Neural crest cell (in vitro differentiated cells): Measurements from ENCODE around the gene SLC16A12. TPM values are rescaled to one million over a fixed set of nuclear protein-coding genes. Genes with fewer than 3 reads are reported as not detected.
"Not testable (repeated sequence)": the region's sequence is repeated elsewhere in the genome, so short reads cannot be mapped to it uniquely, and the experiment has no call there.

ENCODE experiments used
- DNase-seq: peaks from one replicate; pipeline ENCODE4 v3.0.0; 2021; ENCODE audit warnings: low read depth, mixed read lengths, low spot score
- H3K27ac Mint-ChIP-seq: one replicate; pipeline ENCODE4 v1.8.0; 2021; ENCODE audit warnings: mild to moderate bottlenecking, mixed read lengths; ENCODE audit not compliant: unreplicated experiment
- H3K27me3 Mint-ChIP-seq: 2 replicates; pipeline ENCODE4 v1.8.0; 2021; ENCODE audit warnings: low read depth, mild to moderate bottlenecking, mixed read lengths
- H3K36me3 Mint-ChIP-seq: 2 replicates; pipeline ENCODE4 v1.8.0; 2021; ENCODE audit warnings: low read depth, mild to moderate bottlenecking, mixed read lengths
- H3K4me1 Mint-ChIP-seq: 2 replicates; pipeline ENCODE4 v1.8.0; 2021; ENCODE audit warnings: mixed read lengths
- H3K4me3 Mint-ChIP-seq: one replicate; pipeline ENCODE4 v1.8.0; 2021; ENCODE audit warnings: mild to moderate bottlenecking, mixed read lengths
- H3K9me3 Mint-ChIP-seq: 2 replicates; pipeline ENCODE4 v1.8.0; 2021; ENCODE audit warnings: mixed read lengths
- total RNA-seq: library from RNA; stranded (reverse); gene quantifications from 2 replicates; pipeline ENCODE4 v1.2.1, GENCODE V29; 2021
- TF ChIP-seq, protein P1 (sequence below): fragments of 200-600 bp; sonication (generic); conservative IDR thresholded peaks from 2 replicates; pipeline ENCODE4 v1.5.0; 2021; ENCODE audit warnings: antibody characterized with exemption, mild to moderate bottlenecking

Gene SLC16A12
- total RNA-seq, 1 donor from 2014 or later = not detected

DNA sequence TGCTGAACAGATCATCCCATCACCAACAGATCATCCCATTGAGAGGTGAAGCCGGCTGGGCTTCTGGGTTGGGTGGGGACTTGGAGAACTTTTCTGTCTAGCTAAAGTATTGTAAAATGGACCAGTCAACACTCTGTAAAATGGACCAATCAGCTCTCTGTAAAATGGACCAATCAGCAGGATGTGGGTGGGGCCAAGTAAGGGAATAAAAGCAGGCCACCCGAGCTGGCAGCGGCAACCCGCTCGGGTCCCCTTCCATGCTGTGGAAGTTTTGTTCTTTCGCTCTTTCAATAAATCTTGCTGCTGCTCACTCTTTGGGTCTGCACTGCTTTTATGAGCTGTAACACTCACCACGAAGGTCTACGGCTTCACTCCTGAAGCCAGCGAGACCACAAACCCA is 129.2 kb downstream of the SLC16A12 start:
- H3K27me3 Mint-ChIP-seq, H3K4me3 Mint-ChIP-seq, DNase-seq, H3K27ac Mint-ChIP-seq, H3K4me1 Mint-ChIP-seq, H3K9me3 Mint-ChIP-seq: not testable (repeated sequence)
- H3K36me3 Mint-ChIP-seq = peaks cover 44% of the 10 kb centered on the region

DNA sequence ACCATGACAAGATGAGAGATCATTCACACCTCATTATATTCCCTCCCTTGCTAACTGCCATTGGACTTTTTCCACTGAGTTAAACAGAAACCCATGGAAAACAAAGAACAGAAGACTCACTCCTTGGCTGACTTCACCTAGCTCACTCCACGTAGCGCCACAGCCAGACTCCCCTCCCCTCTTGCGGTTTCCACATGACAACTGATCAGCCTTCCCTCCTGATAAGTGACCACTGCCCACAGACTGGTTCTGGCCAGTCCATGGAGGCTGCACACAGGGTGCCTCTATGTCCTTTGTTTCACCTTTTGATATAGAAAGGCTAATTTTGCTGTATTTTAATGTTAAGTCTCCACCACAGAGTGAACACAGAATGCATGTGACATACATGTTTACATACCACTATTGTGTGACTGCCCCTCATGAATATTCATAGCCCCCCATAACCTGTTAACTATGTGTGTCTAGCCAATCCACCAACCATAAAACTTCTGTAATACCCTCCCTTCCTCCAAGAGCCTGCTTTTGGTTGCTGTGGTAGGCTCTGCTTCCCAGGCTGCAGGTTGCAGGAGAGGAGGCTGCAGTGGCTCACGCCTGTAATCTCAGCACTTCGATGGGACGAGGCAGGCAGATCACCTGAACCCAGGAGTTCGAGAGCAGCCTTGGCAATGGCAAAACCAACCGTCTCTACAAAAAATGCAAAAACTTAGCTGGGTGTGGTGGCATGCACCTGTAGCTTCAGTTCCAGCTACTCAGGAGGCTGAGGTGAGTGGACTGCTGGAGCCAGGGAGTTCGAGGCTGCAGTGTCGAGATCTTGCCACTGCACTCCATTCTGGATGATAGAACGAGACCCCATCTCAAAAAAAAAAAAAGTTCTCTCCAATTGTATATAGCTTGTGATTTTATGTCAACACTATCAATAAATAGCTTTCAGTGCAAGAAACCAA is 131.0 kb downstream of the SLC16A12 start:
- peaks cover 48% of the 10 kb centered on the region for H3K36me3 Mint-ChIP-seq
- peaks cover 4% of the 10 kb centered on the region for H3K9me3 Mint-ChIP-seq
- no peak overlapping the region for H3K4me3 Mint-ChIP-seq
- DNase-seq = no peak
- no peak overlapping the region for H3K27ac Mint-ChIP-seq
- no peaks in the 10 kb centered on the region for H3K4me1 Mint-ChIP-seq
- TF ChIP-seq, protein P1, sequence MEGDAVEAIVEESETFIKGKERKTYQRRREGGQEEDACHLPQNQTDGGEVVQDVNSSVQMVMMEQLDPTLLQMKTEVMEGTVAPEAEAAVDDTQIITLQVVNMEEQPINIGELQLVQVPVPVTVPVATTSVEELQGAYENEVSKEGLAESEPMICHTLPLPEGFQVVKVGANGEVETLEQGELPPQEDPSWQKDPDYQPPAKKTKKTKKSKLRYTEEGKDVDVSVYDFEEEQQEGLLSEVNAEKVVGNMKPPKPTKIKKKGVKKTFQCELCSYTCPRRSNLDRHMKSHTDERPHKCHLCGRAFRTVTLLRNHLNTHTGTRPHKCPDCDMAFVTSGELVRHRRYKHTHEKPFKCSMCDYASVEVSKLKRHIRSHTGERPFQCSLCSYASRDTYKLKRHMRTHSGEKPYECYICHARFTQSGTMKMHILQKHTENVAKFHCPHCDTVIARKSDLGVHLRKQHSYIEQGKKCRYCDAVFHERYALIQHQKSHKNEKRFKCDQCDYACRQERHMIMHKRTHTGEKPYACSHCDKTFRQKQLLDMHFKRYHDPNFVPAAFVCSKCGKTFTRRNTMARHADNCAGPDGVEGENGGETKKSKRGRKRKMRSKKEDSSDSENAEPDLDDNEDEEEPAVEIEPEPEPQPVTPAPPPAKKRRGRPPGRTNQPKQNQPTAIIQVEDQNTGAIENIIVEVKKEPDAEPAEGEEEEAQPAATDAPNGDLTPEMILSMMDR = no peak
- H3K27me3 Mint-ChIP-seq = no peaks in the 10 kb centered on the region

DNA sequence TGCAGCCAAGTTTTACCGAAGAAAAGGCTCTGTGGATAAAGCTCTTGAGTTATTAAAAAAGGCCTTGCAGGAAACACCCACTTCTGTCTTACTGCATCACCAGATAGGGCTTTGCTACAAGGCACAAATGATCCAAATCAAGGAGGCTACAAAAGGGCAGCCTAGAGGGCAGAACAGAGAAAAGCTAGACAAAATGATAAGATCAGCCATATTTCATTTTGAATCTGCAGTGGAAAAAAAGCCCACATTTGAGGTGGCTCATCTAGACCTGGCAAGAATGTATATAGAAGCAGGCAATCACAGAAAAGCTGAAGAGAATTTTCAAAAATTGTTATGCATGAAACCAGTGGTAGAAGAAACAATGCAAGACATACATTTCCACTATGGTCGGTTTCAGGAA is 132.4 kb downstream of the SLC16A12 start:
- H3K36me3 Mint-ChIP-seq = peaks cover 48% of the 10 kb centered on the region
- TF ChIP-seq, protein P1 = no peak
- H3K9me3 Mint-ChIP-seq = peaks cover 6% of the 10 kb centered on the region
- peaks cover 5% of the 10 kb centered on the region for H3K4me1 Mint-ChIP-seq
- no peak overlapping the region for H3K27ac Mint-ChIP-seq
- H3K27me3 Mint-ChIP-seq = no peaks in the 10 kb centered on the region
- H3K4me3 Mint-ChIP-seq = no peak overlapping the region
- no peak for DNase-seq

DNA sequence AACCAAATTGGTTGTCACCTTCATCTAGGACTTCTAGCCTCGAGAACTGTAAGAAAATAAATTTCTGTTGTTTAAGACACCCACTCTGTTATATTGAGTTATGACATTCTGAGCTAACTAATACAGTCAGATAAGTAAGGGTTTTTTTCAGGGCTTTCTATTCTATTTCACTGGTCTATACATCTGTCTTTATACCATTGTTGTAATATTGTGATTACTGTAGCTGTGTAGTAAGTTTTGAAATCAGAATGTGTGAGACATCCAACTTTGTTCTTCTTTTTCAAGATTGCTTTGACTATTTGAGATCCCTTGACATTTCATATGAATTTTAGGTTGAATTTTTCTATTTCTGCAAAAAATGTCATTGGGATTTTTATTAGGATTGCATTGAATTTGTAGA is 135.4 kb downstream of the SLC16A12 start:
- no peak overlapping the region for H3K4me3 Mint-ChIP-seq
- H3K36me3 Mint-ChIP-seq = peaks cover 28% of the 10 kb centered on the region
- no peak overlapping the region for H3K27ac Mint-ChIP-seq
- H3K9me3 Mint-ChIP-seq = peaks cover 8% of the 10 kb centered on the region
- TF ChIP-seq, protein P1 = no peak
- no peak for DNase-seq
- peaks cover 11% of the 10 kb centered on the region for H3K4me1 Mint-ChIP-seq
- H3K27me3 Mint-ChIP-seq = no peaks in the 10 kb centered on the region

DNA sequence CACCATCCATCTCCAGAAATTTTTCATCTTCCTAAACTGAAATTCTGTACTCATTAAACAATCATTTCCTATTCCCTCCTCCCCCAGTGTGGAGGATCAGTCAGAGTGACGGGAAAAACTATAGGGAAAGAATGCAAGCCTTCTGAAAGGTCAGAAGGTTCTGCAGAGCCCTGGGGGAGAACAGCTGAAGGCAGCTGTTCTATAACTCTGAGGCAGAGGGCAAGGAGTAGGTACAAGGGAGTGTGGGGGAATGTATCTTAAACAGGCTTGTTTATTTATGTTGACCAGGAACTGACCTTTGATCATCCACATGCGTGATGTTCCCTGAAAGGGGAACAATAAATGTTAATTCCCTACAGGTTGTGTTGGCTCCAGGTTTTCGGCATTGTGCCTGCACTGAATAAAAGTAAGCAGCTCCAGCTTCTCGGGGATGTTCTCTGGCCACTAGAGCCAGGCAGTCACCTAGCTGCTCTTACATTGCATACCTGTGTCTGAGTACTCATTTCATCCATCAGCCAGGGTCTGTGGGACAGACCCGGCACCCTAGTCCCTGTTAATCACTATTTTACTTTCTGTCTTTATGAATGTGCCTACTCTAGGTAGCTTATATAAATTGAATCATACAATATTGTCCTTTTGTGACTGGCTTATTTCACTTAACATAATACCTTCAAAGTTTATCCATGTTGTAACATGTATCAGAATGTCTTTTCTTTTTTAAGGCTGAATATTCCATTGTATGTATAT is 137.2 kb downstream of the SLC16A12 start:
- peaks cover 13% of the 10 kb centered on the region for H3K4me1 Mint-ChIP-seq
- H3K27ac Mint-ChIP-seq = peak overlapping the region; percentile 12
- DNase-seq = no peak
- peaks cover 19% of the 10 kb centered on the region for H3K36me3 Mint-ChIP-seq
- no peak overlapping the region for H3K4me3 Mint-ChIP-seq
- H3K9me3 Mint-ChIP-seq = peaks cover 8% of the 10 kb centered on the region
- TF ChIP-seq, protein P1 = no peak
- no peaks in the 10 kb centered on the region for H3K27me3 Mint-ChIP-seq
